Effector memory CD8-positive, alpha-beta T cell (primary cell): ENCODE measurements around the gene BDH2.

Source experiments
- ATAC-seq: fragments of 150-1000 bp; cut with Tn5 transposase; replicated peaks from 2 replicates; pipeline ENCODE4 v1.10.0; 2021; ENCODE audit warnings: mild to moderate bottlenecking, moderate library complexity
- DNase-seq, 3 experiments: peaks; one replicate each; pipeline ENCODE4 v3.0.0; 2021
- H3K27ac Mint-ChIP-seq, 2 donors: one replicate each; pipeline ENCODE4 v1.8.0; 2022; ENCODE audit warnings: mild to moderate bottlenecking in 2 of 2, mixed read lengths in 2 of 2, moderate library complexity in 2 of 2
- H3K27me3 Mint-ChIP-seq, 2 donors: one replicate each; pipeline ENCODE4 v1.8.0; 2022; ENCODE audit warnings: mixed read lengths in 2 of 2
- H3K36me3 Mint-ChIP-seq: one replicate; pipeline ENCODE4 v1.8.0; 2022; ENCODE audit warnings: mild to moderate bottlenecking, moderate library complexity, mixed read lengths; ENCODE audit not compliant: insufficient read depth
- H3K4me1 Mint-ChIP-seq, 2 donors: one replicate each; pipeline ENCODE4 v1.8.0; 2022; ENCODE audit warnings: low read depth in 2 of 2, mixed read lengths in 2 of 2
- H3K4me3 Mint-ChIP-seq, 2 donors: one replicate each; pipeline ENCODE4 v1.8.0; 2022; ENCODE audit warnings: mild to moderate bottlenecking in 2 of 2, mixed read lengths in 2 of 2, moderate library complexity in 2 of 2
- H3K9me3 Mint-ChIP-seq, 2 donors: one replicate each; pipeline ENCODE4 v1.8.0; 2022; ENCODE audit warnings: mixed read lengths in 2 of 2

BDH2 gene

GRCh38 chr4:103032574-103032973, 67.1 kb downstream of the BDH2 start:
- no peak overlapping the region for H3K27ac Mint-ChIP-seq
- H3K9me3 Mint-ChIP-seq: no peaks in the 10 kb centered on the region
- no peak for ATAC-seq
- peaks cover 3% of the 10 kb centered on the region for H3K36me3 Mint-ChIP-seq
- no peak for DNase-seq
- H3K4me1 Mint-ChIP-seq: no peaks in the 10 kb centered on the region
- H3K27me3 Mint-ChIP-seq: no peaks in the 10 kb centered on the region
- no peak overlapping the region for H3K4me3 Mint-ChIP-seq

DNA sequence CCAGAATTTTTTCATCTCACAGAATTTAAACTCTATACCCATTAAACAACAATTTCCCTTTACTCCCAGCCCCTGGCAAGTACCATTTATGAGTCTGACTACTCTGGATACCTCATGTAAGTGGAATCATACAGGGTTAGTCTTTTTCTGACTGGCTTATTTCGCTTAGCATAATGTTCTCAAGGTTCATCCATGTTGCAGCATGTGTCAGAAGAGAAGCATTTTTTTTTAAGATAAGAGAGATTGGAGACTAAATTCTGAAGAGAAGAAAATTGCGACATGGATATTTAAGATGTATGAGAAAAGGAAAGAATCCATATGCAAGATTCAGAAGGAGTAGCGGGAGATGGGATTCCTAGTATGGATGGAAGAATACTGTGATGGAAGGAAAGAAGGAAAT, 68.8 kb downstream of the BDH2 start:
- H3K27me3 Mint-ChIP-seq: no peaks in the 10 kb centered on the region
- no peak for DNase-seq
- H3K27ac Mint-ChIP-seq: no peak overlapping the region
- H3K4me1 Mint-ChIP-seq: no peaks in the 10 kb centered on the region
- no peak for ATAC-seq
- no peaks in the 10 kb centered on the region for H3K36me3 Mint-ChIP-seq
- no peaks in the 10 kb centered on the region for H3K9me3 Mint-ChIP-seq
- no peak overlapping the region for H3K4me3 Mint-ChIP-seq

DNA sequence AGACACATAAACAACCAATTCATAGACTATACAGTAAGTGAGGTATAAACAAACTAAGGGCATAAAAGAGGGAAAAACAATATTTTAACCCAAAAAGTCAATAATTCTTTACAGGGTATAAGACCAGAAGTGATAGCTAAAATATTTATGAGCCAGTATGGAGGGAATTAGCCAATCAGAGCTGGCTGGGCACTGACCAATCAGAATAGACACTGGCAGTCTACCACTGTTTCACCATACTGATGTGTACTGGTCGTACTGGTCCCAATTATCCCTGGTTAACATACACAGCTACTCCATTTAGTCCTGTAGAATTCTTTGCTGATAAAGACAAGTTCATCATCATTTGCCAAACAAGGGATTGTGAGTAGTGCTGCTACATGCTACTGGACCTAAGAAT, 70.3 kb downstream of the BDH2 start:
- ATAC-seq (no peak), DNase-seq (no peak)
- no peaks in the 10 kb centered on the region for H3K4me1 Mint-ChIP-seq
- no peaks in the 10 kb centered on the region for H3K27me3 Mint-ChIP-seq
- no peaks in the 10 kb centered on the region for H3K36me3 Mint-ChIP-seq
- no peak overlapping the region for H3K4me3 Mint-ChIP-seq
- no peak overlapping the region for H3K27ac Mint-ChIP-seq
- no peaks in the 10 kb centered on the region for H3K9me3 Mint-ChIP-seq
